Measurements from ENCODE around the gene SPG21.

The SPG21 gene

GRCh38 chr15:64991536-64992135 is 1.9 kb upstream of the SPG21 start:
- DNase-seq (ENCODE audit: low spot score) = no peak

GRCh38 chr15:64990168-64990470 is 405 bp upstream of the SPG21 start:
- DNase-seq (ENCODE audit: low spot score) = no peak

- no peak for DNase-seq (ENCODE audit: low spot score)
Observed at GRCh38 chr15:64987136-64987535, 2.6 kb downstream of the SPG21 start.

GRCh38 chr15:64985366-64986033 is 4.2 kb downstream of the SPG21 start:
- DNase-seq (ENCODE audit: low spot score) = no peak

GRCh38 chr15:64982472-64982871 is 7.2 kb downstream of the SPG21 start:
- DNase-seq (ENCODE audit: low spot score) = no peak

- DNase-seq (ENCODE audit: low spot score) = no peak
Observed at GRCh38 chr15:64981812-64982431, 7.8 kb downstream of the SPG21 start.

GRCh38 chr15:64979252-64979710 is 10.4 kb downstream of the SPG21 start:
- DNase-seq (ENCODE audit: low spot score) = no peak

- DNase-seq (ENCODE audit: low spot score) = no peak
Observed at GRCh38 chr15:64975390-64975789, 14.3 kb downstream of the SPG21 start.

- no peak for DNase-seq (ENCODE audit: low spot score)
Observed at GRCh38 chr15:64970698-64971097, 19.0 kb downstream of the SPG21 start.

- DNase-seq (ENCODE audit: low spot score) = no peak
Observed at GRCh38 chr15:64969401-64969800, 20.3 kb downstream of the SPG21 start.

- DNase-seq (ENCODE audit: low spot score) = no peak
Observed at GRCh38 chr15:64961013-64961412, 28.7 kb downstream of the SPG21 start.

GRCh38 chr15:64960153-64960552 is 29.6 kb downstream of the SPG21 start:
- no peak for DNase-seq (ENCODE audit: low spot score)

GRCh38 chr15:64959128-64959527 is 30.6 kb downstream of the SPG21 start:
- no peak for DNase-seq (ENCODE audit: low spot score)

- no peak for DNase-seq (ENCODE audit: low spot score)
Observed at GRCh38 chr15:64954395-64954794, 35.3 kb downstream of the SPG21 start.

GRCh38 chr15:64951777-64952418 is 37.8 kb downstream of the SPG21 start:
- no peak for DNase-seq (ENCODE audit: low spot score)

GRCh38 chr15:64950888-64951287 is 38.8 kb downstream of the SPG21 start:
- DNase-seq (ENCODE audit: low spot score) = no peak

GRCh38 chr15:64949383-64950186 is 40.1 kb downstream of the SPG21 start:
- DNase-seq (ENCODE audit: low spot score) = no peak

GRCh38 chr15:64948916-64949315 is 40.8 kb downstream of the SPG21 start:
- DNase-seq (ENCODE audit: low spot score) = no peak

GRCh38 chr15:64947211-64947610 is 42.5 kb downstream of the SPG21 start:
- DNase-seq (ENCODE audit: low spot score) = no peak

- DNase-seq (ENCODE audit: low spot score) = no peak
Observed at GRCh38 chr15:64944961-64945360, 44.8 kb downstream of the SPG21 start.

- DNase-seq (ENCODE audit: low spot score) = no peak
Observed at GRCh38 chr15:64943512-64944225, 46.0 kb downstream of the SPG21 start.

- no peak for DNase-seq (ENCODE audit: low spot score)
Observed at GRCh38 chr15:64942356-64942755, 47.4 kb downstream of the SPG21 start.

All from CD4-positive, alpha-beta T cell treated with Interleukin-15 for 4 hours (primary cell).